Inferior parietal cortex (tissue), 1 donor: ENCODE data around the gene MCM6.
"Not testable (repeated sequence)": the region's sequence is repeated elsewhere in the genome, so short reads cannot be mapped to it uniquely, and the experiment has no call there.

Source experiments
- DNase-seq: peaks from one replicate; pipeline ENCODE4 v3.0.0-alpha.2; 2016; ENCODE audit errors: extremely low spot score

MCM6 gene

DNA sequence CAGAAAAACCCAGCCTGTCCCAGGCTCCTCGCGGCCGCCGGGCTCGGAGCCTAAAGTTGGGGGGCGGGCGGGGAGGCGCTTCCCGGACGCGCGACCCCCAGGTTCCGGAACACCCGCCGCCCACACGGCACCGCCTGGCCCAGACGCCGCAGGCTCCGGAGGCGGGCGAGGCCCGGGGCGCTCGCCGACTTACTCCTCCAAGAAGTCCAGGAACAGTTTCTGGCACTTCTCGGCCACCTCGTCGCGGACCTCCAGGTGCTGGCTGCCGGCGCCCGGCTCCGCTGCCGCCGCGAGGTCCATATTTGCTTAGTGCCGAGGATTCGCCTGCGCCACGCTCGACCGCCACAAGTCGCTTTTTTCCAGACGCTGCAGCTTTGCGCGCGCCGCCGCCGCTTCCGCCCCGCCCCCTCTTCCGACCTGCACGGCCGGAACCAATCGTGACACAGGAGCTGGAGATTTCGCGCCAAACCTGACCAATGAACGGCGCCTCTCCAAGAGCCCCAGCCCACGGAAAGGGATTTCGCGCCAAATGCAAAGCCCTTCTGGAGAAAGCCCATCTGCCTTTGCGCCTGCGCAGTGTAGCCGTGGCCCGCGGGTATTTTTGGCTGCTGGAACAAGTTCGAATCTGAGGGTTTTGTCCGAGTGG, at the start of gene MCM6:
TSS of gene MCM6 (minus strand) at position 378 of the 646 bp plus-strand sequence. CDS start at position 300, 78 bp downstream.
- peak; percentile 95 for DNase-seq

- DNase-seq = no peak
Observed at GRCh38 chr2:135925571-135925970, 49.3 kb upstream of the MCM6 start.

DNA sequence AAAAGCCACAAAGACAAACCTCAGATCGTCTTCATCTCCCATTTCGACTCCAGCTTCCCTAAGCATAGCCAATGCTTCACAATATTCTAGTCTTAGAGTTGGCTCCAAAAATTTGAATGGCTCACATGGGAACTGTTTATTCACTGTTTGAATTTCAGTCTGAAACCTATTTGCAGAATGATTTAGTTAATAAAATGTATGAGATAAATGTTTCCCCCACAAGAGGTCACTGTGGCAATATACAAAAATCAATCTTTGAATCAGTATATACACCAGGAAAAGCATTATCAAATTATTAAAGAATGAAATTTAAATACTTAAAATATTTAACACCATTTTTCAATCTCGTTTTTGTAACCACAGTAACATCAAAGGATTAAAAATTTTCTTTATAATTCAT, 40.0 kb upstream of the MCM6 start:
- DNase-seq = peak; percentile 79

DNA sequence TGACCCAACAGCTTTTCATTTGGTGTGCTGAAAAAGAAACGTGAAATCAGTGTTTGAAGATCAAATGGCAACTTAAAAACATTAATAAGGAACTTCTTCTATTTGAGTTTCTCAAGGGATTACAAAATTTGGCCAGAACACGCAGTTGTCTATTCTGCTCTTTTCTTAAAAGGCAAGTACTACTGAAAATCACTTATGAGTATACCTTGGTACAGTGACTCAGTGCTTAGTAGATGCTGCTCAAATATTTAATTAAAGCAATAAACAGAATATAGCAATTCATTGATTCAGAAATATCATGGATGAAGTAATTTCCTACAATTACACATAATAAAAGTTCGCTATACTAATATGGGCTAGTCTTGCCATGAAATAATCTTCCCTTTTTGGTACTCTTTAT, 38.2 kb upstream of the MCM6 start:
- DNase-seq = no peak

DNA sequence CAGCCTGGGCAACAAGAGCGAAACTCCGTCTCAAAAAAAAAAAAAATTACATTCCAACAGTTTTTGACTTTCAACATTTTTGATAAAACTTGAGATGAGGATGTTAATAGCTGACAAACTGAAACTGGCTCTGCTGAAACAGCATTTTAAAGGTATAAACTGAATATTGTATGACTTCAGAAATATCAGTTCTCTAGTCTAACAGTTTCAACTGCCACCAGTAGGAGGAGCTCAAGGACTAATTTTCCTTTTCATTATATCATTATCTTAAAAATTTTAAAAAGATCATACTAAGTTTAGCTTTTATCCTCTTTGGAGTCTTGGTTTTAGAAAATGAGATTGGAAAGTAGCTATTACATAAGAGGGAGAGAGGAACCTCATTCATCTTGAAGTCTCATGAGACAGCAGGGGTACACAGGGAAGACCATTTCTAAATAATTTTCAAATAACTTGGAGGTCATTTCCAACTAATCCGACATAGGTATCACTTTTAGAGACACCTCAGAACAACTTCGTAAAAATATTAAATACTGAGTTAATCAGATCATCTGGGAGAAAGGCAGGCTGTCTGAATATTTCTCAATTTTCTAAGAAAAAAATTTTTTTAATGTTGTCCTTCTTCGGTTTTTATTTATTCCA, 37.6 kb upstream of the MCM6 start:
- DNase-seq = peak; percentile 80

DNA sequence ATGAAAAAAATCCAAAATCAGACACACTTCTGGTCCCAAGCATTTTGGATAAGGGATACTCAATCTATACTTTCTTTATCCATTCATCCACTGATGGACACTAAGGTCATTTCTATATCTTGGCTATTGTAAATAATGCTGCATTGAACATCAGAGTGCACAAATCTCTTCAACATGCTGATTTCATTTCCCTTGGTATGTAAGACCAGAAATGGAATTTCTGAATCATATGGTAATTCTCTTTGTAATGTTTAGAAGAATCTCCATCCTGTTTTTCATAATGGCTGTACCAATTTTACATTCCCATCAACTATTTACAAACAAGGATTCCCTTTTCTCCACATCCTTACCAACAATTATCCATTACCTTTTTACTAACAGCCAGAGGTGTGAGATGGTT, 33.7 kb upstream of the MCM6 start:
- no peak for DNase-seq

- no peak for DNase-seq
Observed at GRCh38 chr2:135905679-135906078, 29.4 kb upstream of the MCM6 start.

DNA sequence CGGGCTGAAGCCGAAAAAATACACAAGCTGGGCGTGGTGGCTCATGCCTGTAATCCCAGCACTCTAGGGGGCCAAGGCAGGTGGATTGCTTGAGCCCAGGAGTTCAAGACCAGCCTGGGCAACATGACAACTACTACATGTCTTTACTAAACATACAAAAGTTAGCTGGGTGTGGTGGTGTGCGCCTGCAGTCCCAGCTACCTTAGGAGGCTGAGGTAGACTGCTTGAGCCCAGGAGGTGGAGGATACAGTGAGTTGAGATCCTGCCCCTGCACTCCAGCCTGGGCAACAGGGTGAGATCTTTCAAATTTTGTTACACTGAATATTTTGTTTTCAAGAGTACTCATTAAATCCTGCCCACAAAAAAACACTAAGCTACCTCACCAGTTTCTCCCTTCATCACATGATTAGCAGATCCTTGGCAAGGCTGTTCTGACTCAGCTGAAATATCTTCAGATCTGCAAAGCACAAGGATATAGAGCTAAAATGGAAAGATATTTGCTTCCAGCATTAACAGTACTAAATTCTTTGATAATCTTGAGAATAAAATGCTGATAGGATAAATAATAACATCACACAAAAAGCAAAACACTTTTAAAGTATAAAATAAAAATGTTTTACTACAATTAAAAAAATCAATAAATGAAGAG, 28.2 kb upstream of the MCM6 start:
- DNase-seq = no peak

GRCh38 chr2:135903650-135904049, 27.4 kb upstream of the MCM6 start:
- DNase-seq = no peak

DNA sequence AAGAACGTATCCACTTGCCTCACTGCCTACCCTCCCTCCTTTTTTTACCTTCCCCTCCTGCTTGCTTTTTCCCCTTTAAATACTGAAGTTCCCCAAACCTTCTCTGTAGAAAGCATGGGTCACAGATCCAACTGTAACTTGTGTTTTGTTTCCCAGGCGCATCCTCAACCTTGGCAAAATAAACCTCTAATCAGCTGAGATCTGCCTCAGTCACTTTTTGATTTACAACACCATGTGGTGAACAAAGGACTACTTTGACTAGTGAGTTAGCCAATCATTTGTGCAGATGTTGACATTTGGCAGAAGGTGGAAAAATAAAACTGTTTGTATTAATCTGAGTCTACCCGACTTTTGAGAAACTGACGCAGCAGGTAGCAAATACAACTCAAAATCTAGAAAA, 23.3 kb upstream of the MCM6 start:
- DNase-seq = no peak

GRCh38 chr2:135898234-135898786, 22.1 kb upstream of the MCM6 start:
- DNase-seq = no peak

- DNase-seq = no peak
Observed at GRCh38 chr2:135894930-135895329, 18.7 kb upstream of the MCM6 start.

- DNase-seq = no peak
Observed at GRCh38 chr2:135893374-135893794, 17.1 kb upstream of the MCM6 start.

- DNase-seq = no peak
Observed at GRCh38 chr2:135890835-135891234, 14.6 kb upstream of the MCM6 start.

DNA sequence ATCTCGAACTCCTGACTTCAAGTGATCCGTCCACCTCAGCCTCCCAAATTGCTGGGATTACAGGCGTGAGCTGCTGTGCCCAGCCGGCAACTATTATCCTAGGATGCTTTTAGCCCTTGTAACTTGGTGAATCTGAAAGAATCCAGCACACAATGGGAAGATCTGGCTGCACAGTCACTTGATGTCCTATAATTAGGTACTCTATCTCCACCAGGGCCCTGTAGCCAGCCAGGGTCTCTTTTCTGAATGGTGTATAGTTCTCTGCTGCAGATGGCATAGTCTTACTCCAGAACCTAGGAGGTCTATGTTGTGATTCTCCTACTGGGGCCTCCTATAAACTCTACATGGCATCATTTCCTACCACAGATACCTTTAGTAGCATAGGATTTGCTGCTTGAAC, 13.9 kb upstream of the MCM6 start:
- DNase-seq = no peak

DNA sequence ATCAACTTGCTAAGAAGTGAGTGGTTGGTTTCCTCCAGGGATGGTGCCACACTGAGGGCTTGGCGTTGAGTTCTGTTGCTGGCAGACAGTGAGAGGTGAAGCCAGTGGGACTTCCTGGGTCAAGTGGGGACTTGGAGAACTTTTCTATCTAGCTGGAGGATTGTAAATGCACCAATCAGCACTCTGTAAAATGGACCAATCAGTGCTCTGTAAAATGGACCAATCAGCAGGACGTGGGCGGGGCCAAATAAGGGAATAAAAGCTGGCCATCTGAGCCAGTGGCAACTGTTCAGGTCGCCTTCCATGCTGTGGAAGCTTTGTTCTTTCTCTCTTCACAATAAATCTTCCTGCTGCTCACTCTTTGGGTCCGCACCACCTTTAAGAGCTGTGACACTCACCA, 12.3 kb upstream of the MCM6 start:
- not testable (repeated sequence) for DNase-seq

DNA sequence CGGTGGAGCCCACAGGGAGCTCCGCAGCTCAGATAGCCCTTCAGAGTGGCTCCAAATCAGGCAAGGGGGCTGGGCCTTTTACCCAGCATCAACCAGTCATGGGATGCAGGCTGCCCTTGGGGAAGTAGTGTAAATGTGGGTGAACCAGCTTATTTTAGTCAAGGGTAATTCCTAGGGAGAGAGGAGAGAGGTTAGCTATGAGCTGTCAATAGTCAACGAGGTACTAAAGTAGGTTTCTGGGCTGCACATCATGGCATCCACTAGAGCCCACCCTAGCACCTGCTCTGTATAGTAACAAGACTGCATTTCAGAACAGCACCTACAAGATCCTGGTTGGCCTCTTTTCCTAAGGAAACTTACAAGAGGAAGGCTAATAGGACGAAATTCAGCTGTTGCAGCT, 9.5 kb upstream of the MCM6 start:
- DNase-seq = no peak

GRCh38 chr2:135882415-135882814, 6.2 kb upstream of the MCM6 start:
- no peak for DNase-seq

DNA sequence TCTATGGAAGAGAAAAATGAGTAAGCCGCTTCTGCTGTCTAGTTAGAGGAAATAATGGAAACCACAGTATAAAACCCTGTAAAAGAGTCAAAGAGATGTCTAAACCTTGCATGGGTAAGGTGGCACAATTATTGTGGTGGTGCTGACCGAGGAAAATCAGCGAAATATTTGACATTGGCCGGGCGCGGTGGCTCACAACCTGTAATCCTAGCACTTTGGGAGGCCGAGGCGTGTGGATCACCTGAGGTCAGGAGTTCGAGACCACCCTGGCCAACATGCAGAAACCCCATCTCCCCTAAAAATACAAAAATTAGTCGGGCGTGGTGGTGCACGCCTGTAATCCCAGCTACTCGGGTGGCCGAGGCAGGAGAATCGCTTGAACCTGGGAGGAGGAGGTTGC, 527 bp upstream of the MCM6 start:
- not testable (repeated sequence) for DNase-seq

GRCh38 chr2:135875491-135876065, 665 bp downstream of the MCM6 start:
- no peak for DNase-seq

DNA sequence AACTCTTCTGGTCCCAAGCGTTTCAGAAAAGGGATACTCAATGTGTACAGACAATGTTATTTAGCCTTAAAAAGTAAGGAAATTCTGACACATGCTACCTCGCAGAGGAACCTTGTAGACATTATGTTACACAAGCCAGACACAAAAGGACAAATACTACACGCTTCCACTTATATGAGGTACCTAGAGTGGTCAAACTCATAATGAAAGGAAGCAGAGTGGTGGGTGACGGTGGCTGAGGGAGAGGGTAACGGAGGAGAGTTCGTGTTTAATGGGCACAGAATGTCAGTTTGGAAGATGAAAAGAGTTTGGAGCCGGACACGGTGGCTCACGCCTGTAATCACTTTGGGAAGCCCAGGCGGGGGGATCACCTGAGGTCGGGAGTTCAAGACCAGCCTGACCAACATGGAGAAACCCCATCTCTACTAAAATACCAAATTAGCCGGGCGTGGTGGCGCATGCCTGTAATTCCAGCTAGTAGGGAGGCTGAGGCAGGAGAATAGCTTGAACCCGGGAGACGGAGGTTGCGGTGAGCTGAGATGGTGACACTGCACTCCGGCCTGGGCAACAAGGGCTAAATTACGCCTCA, 1.4 kb downstream of the MCM6 start:
- no peak for DNase-seq

DNA sequence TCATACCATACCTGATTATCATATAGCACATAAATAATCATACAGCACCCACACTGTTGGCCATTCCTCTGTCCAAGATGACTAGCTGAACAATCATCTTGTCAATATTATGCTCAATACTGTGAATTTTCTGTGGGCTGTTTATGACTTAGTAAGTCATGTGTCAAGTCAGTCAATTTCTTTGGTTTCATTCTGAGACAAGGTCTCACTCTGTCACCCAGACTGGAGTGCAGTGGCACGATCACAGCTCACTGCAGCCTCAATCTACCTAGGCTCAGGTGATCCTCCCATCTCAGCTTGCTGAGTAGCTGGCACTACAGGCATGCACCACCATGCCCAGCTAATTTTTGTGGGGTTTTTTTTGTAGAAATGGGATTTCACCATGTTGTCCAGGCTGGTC, 5.7 kb downstream of the MCM6 start:
- no peak for DNase-seq
